Eye (tissue), 1 donor: ENCODE results near the gene DTD2.
"Not testable (repeated sequence)": the region's sequence is repeated elsewhere in the genome, so short reads cannot be mapped to it uniquely, and the experiment has no call there.

ENCODE experiments used
- DNase-seq: peaks from one replicate; pipeline ENCODE4 v3.0.0-alpha.2; 2015

The DTD2 gene

DNA sequence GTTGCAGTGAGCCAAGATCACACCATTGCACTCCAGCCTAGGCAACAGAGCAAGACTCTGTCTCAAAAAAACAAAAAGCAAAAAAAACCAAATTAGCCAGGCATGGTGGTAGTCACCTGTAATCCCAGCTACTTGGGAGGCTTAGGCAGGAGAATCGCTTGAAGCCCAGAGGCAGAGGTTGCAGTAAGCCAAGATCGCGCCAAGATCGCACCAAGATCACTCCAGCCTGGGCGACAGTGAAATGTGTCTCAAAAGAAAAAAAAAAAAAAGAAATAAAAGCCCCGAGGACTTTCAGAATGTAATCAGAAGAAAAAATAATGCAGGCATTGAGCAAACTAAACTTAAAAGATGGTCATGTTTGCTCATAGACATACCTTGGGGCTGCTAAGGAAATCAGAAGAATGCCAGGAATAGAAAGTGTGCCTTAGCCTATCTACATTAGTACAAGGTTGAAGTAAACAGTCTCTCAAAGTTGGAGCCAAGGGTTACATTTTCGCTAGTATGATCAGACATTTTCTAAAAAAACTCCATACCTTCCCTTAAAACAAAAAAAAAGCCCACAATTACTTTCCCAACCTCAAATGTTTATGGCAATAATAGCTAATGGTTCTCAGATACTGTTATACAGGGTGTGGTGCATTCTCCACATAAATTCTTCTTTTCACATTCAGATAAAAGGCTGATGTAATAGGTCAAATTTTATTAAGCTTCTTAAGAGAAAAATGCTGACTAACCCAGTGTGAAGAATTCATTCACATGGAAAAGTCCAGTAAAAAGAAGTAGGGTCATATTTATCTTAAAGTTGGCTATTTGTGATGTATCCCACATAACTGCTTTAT is 15.8 kb downstream of the DTD2 start:
- no peak for DNase-seq

DNA sequence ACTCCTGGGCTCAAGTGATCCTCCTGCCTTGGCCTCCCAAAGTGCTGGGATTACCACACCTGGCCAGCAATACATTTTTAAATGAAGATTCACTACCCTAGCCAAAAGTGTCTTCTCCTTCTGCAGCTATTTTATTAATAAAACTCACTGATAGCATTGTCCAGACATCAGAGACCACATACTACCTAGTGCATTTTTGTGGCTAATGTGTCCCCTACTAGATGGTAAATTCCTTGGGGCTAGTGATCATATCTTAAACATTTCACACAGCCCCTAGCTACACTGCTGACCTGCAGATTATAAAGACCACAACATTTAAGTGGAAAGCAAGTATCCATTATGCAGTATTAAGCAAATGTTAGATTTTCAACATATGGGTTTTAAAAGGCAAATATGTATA is 17.0 kb downstream of the DTD2 start:
- DNase-seq: no peak

DNA sequence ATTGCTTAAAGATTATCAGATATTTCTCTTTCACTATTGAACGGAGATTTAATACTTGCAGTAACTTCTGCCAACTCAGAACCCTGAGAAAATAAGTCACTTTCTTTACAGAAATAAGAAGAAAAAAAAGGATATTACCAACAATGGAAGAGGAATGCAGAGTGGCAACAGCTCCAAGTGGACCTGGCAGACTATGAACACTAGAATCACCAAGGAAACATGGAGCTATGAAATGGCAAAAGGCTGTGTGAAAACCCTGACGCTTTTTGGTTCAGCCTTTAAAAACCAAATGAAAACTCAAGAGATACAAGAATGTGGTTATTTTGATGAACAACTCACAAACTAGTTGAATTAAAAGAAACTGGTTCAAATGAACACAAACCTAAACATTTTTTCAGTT is 17.7 kb downstream of the DTD2 start:
- no peak for DNase-seq

DNA sequence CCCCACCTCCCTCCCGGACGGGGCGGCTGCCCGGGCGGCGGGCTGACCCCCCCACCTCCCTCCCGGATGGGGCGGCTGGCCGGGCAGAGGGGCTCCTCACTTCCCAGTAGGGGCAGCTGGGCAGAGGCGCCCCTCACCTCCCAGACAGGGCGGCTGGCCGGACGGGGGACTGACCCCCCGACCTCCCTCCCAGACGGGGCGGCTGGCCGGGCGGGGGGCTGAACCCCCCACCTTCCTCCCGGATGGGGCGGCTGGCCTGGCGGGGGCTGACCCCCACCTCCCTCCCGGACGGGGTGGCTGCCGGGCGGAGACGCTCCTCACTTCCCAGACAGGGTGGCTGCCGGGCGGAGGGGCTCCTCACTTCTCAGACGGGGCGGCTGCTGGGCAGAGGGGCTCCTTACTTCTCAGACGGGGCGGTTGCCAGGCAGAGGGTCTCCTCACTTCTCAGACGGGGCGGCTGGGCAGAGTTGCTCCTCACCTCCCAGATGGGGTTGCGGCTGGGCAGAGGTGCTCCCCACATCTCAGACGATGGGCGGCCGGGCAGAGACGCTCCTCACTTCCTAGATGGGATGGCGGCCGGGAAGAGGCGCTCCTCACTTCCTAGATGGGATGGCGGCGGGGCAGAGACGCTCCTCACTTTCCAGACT is 20.1 kb downstream of the DTD2 start:
- DNase-seq: not testable (repeated sequence)

DNA sequence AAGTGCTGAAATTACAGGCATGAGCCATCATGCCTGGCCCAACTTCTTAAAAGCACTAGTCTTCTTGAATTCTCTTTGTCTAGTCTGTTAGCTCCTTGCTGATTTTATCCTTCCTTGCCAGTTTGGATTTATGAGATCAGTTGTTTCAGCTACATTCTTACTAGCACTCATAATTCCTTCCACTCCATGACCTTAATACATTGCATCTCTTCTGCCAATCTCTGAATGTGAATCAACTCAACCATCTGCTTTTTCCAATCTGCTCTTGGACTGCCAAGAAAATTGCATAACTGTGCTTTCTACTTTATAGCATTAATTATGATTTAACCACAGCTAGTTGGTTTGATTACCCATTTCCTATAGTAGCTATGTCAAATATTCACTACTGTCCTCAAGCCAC is 22.0 kb downstream of the DTD2 start:
- DNase-seq: no peak

DNA sequence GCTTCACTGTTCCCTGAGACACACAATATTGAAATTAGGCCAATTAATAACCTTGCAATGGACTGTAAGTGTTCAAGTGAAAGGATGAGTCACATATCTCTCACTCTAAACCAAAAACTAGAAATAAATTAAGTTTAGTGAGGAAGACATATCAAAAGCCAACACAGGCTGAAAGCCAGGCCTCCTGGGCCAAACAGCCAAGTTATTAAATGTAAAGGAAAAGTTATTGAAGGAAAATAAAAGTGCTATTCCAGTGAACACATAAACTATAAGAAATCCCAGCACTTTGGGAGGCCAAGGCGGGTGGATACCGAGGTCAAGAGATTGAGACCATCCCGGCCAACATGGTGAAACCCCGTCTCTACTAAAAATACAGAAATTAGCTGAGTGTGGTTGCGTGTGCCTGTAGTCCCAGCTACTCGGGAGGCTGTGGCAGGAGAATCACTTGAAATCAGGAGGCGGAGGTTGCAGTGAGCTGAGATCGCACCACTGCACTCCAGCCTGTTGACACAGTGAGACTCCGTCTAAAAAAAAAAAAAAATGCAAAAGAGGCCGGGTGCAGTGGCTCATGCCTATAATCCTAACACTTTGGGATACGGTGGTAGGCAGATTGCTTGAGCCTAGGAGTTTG is 26.6 kb downstream of the DTD2 start:
- DNase-seq: no peak

DNA sequence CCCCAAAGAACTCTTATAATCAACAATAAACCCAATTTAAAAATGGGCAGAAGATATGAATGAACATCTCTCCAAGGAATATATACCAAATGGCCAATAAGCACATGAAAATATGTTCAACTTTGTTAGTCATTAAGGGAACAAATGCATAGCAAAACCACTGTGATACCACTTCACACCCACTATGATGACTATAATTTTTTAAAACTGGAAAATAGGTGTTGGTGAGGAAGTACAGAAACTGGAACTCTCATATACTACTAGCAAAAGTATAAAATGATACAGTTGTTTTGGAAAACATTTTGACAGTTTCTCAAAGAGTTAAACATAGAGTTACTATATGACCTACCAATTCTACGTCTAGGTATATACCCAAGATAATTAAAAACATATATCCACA is 27.5 kb downstream of the DTD2 start:
- DNase-seq: no peak

DNA sequence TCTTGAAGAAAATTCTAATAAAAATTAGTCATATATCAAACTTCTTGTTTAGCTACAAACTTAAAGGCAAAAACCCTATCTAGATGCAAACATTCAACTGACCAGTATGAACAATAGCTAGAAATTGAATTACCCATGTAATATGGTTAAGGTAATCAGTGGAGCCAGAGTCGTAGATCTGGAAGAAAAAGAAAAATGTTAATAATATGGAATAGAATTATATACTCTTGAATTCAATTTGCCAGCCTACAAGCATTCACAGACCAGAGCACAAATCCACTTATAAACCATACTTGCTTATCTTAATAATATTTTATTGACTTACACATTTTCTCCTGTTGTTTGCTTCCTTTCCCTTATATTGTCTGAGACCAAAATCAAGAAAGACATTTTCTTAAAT is 29.3 kb downstream of the DTD2 start:
- DNase-seq: no peak

DNA sequence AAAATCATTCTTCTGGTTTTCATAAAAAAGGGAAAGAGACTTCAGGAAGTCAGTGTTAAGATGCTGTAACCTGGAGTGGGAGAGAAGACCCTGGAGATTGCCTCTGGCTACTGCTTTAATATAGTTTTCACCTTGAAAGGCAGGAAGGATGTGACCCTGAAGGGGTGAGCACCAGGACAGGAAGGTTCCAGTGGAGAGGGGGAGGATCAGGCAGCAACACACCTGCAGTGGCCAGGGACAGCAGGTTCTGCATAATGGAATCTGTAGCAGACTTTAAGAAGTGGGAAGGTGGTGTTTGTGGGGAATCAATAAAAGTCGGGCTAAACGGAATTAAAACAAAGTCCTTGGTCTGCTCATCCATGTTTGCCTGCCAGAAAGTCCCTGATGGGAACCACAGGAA is 30.6 kb downstream of the DTD2 start:
- DNase-seq: no peak

DNA sequence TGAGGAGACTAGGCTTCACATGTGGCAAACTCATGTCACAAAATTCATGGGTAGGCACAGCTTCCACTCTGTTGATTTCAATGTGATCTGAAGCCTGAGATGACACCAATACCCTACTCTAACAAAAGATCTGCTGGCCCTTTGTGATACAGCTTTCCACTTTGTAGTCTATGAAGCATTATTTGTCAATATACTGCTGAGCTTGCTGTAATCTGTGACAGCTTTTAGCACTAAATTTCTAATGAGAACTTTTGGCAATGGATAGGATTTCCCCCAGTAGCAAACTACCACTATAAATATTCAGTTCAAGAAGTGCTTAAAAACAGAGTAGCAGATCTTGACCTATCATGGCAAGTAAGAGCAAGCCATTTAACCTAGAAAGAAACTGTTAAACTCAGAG is 31.4 kb downstream of the DTD2 start:
- DNase-seq: peak; percentile 20

DNA sequence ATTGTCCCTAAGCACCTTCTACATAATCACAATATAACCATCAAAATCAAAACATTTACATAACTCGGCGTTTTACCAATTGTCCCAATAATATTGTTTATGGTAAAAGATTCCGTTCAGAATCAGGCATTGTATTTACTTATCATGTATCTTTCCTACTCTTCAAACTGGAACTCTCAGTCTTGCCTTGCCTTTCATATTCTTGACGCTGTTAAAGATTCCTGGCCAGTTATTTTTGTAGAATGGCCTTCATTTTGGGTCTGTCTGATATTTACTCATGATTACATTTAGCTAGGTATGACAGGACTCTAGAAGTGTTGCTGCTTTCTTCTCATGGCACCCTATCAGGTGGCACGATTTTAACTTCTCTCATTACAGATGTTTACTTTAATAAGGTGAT is 36.1 kb downstream of the DTD2 start:
- DNase-seq: no peak

DNA sequence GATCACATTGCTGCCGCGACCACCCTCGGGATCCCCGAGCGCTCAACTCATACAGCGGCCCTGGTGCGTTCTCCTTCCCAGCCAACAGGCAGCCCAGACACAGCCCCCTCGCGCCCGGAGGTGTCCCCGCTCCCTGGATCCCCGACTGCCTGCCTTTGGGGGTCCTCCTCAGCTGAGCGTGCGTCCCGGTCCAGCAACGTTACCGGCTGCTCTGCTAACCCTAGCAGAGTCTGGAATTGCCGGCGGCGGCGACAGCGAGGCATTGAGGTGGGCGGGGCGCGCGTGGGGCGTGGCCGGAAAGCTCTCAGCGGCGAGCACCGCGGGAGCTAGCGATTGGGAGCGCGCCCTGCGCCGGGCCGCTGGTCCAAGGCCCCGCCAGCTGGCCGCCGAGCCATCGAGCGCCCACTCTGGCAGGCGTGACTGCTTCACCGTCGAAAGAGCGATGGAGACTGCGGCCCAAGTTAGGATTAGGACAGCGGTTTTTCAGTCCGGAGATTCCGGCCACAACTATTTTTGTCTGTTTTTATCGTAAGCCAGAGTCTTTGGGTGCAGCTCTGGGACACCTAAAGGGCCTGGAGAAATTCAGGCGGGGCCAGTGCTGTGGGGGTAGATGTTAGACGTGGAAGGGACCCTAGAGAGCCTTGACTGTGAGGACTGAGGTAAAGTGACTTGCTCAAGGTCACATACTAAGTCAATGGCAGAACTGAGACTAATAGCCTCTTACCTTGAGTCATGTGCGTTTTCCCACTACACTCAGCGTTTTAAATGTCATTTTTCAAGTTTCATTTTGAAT is 36.8 kb downstream of the DTD2 start, which contains the start of gene HEATR5A:
Gene HEATR5A (minus strand): TSS at position 232 of the 793 bp plus-strand sequence. CDS start 17,575 bp downstream, outside the sequence.
- DNase-seq: peak; percentile 97

DNA sequence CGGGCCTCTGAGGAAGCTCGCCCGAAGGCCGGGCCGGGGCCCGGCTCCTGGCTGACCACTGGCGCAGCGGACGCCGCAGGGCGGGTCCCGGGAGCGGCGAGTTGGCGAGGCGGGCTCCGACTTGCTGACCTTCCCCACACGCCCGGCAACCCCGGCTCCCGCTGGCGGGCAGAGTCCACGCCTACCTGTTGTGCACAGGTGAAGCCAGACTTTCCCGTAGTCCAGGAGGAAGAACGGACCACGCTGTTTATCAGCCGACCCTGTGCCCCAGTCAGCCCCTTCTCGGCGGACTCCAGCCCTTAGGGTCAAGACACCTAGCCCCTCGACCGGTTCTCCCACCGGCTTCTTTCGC is 37.4 kb downstream of the DTD2 start:
- no peak for DNase-seq

DNA sequence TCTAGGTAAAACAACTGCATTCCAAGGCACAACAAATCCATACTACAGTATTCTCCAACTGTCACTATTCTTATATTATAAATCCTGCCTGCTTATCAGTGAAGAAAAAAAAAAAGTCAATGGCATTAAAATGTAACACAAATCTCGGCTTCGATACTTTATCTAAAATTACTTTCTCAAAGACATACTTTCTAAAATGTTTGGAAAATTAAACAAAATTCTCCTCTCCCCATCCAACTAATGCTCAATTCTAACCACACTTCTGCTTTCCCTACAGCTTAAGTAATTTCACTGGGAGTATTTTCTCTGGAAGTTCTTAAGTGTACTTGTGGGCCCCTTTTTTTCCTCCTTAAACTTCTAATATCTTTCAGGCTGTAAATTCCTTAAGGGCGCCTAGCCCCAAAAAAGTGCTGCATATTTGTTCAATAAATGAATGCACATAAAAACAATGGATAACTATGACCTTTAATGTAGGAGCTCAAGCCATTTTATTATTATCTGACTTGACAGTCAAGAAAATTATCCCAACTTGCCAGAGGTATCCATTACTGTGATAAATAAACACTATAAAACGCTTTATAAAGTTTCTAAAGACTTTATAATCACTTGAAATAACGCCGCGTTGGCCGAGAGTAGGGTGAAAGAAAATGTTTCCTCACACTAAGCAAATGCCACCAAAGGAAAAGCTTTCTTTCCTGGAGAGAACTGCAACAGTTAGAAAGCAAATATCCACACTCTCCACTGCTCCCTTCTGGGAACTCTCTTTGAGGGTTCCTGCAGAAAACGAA is 37.9 kb downstream of the DTD2 start:
- peak; percentile 74 for DNase-seq

DNA sequence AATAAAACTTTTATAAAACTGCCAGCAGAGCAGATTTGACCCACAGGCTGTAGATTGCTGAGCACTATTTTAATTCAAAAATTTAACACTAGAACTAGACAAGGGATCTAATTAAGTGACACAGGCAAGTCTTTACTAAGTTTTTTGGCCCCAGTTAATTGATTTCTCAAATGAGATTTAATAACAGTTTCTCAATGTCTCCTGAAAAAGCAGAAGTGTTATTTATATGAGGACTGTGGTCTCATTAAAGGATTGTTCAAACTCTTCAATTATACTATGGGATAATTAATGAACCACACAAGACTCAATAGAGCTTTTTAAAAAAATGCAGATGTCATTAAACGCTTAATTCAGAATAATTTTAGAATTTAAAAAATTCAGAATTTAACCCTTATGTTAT is 38.9 kb downstream of the DTD2 start:
- no peak for DNase-seq

DNA sequence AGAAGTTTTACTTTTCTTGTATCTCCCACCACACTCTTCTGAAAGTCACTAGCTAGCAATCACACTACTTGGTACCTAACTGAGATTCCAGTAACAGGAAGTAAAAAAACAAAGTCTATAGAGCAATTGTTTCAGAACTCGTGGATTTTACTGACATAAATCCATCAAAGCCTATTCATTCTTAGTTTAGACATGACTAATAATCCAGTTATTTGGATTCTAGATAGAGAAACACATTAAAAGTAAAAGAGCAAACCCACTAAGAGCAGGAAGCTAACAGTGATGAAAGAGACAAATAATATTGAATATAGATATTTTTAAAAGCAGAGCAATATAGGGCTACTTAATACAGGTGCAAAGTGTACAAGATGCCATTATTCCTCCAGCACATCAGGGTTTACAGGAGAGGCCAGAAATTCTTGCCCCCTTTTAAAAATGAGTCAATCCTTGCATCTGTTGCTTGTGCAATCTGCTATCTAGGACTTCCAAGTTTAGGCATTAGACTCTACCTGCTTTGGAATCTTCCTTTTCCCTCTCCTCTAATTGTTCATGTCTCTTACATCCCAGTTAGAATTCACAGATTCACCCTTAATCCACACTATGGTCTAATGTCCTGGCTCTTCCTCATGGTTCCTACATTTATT is 43.0 kb downstream of the DTD2 start:
- DNase-seq: no peak

DNA sequence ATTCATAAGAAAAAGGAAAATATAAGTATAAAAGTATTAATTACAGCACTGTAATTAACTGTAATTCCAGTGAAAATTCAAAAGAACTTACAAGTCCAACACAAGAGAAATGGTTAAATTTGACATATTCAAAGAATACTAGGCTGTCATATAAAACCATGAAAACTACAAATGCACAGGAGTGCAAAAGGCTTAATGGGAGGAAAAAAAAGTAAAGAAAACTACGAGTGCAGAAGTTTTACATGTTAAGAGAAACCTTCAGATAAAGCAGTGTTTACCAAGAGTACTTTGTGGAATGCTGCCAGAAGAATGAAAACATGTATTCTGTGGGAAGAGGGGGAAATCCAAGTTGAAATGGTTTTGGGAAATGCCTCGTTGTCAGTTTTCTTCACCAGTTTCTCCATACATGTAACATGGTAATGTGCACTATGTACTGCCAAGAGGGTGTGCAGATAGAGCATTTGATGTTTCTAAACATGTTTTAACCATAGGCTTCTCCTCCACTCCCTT is 46.0 kb downstream of the DTD2 start:
- DNase-seq: no peak

DNA sequence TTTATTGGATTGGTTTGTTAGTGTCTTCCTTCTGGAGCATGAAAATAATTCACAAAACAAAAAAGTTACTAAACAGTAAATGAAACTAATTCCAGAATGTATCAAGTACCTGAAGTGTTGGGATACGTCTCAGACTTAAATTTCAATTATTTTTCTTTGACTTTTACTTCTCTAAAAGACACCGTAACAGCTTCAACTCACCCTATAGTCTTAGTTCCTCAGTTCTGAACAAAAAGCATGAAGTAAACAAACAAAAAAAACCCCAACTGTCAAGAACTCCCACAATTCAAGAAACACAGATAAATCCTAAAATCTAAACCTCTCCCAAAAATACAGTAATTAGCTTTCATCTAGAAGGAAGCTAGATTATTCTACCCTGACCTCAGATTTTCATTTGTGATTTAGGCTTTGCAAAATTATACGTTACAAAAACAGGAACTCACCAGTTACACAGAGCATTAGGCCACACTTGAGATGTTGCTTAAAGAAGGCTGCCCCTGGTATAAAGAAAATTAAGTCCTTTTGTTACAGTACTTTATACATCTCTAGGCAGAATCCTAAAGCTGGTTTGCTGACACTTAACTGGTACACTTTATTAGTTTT is 47.2 kb downstream of the DTD2 start:
- no peak for DNase-seq

DNA sequence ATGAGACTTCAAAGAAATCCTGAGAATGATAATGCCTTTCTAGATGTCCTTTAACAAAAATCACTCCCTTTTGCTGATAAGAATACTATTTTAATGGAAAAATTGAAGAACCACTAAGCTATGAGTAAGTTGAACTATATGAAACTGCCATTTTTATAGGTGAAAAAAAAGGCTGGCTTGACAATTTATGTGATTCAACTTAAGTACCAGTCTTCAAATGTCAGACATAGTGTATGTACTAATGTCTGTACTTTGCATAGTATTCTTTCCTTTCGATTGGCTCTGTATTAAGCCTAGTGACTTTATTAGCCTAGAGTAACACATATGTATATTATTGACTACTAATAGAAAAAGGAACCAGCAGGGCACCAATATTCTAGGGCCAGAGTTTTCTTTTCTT is 48.9 kb downstream of the DTD2 start:
- DNase-seq: no peak

DNA sequence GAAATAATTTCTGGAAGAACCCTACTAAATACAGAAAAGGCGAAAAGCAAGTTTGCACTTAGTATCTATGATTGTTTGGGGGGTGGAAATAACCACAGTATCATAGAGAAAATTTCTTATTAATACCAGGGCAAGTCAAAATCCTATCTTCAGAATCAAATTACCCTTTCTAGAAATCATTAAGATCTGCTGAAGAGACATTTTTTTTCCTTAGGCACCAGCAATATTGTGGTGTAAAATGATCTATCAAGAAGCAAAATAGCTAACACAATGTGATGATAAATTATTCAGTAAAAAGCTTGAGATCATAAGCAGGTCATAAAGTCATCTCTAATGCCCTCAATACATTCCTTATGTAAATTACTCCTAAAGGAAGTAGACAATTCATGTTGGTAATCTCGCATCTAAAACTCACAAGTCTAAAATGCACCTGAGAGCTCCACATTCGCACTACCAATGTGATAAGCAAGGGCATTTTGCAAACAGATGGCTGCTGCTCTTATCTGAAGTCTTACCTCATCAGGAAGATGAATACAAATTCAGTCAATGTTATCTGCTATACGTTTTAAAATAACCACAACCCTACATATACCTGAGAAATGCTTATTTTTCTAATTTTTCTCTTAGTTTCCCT is 51.6 kb downstream of the DTD2 start:
- DNase-seq: no peak

DNA sequence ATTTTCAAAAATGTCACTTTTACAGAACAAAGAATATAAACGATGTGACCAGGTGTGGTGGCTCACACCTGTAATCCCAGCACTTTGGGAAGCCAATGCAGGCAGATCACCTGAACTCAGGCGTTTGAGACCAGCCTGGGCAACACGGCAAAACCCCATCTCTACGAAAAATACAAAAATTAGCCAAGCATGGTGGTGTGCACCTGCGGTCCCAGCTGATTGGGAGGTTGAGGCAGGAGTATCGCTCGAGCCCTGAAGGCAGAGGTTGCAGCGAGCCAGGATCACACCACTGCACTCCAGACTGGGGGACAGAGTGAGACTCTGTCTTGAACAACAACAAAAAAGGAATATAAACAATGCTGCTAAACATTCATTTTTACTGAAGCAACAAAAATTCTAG is 52.2 kb downstream of the DTD2 start:
- no peak for DNase-seq
